Suprapubic skin (tissue), 4 donors: ENCODE measurements around the gene WDR81. TPM values are rescaled to one million over a fixed set of nuclear protein-coding genes. Genes with fewer than 3 reads are reported as not detected.
A peak's percentile ranks its signal among the peaks of the same experiment; 100 is the strongest.
"Not testable (repeated sequence)": the region's sequence is repeated elsewhere in the genome, so short reads cannot be mapped to it uniquely, and the experiment has no call there.

Source experiments
- DNase-seq, 2 donors: peaks; one replicate each; pipeline ENCODE4 v3.0.0-alpha.2; 2019; ENCODE audit warnings: low spot score in 2 of 2
- H3K27ac ChIP-seq: fragments of 200-600 bp; sonication (generic); one replicate; pipeline ENCODE4 v1.5.1; 2019
- H3K27me3 ChIP-seq: fragments of 200-600 bp; sonication (generic); one replicate; pipeline ENCODE4 v1.5.1; 2019
- H3K36me3 ChIP-seq: fragments of 200-600 bp; sonication (generic); one replicate; pipeline ENCODE4 v1.5.1; 2019
- H3K4me1 ChIP-seq: fragments of 200-600 bp; sonication (generic); one replicate; pipeline ENCODE4 v1.5.1; 2019
- H3K4me3 ChIP-seq: fragments of 200-600 bp; sonication (generic); one replicate; pipeline ENCODE4 v1.5.1; 2019; ENCODE audit warnings: mild to moderate bottlenecking
- H3K9me3 ChIP-seq: fragments of 200-600 bp; sonication (generic); one replicate; pipeline ENCODE4 v1.5.1; 2019
- EP300 ChIP-seq: sonication (generic); formaldehyde crosslinking; IDR thresholded peaks from one replicate; pipeline ENCODE4 v1.6.1; 2017; ENCODE audit warnings: antibody characterized with exemption
- POLR2A ChIP-seq, 2 donors: fragments of 450-650 bp; IDR thresholded peaks; one replicate each; pipeline ENCODE4 v1.6.1; 2017; ENCODE audit warnings: antibody characterized with exemption in 2 of 2, mild to moderate bottlenecking in 2 of 2, moderate library complexity in 2 of 2
- POLR2AphosphoS5 ChIP-seq, 3 donors: sonication (generic); formaldehyde crosslinking; IDR thresholded peaks; one replicate each; pipeline ENCODE4 v1.6.1; 2017; ENCODE audit warnings: antibody characterized with exemption in 3 of 3
- WGBS: methylation state at CpG from one replicate; pipeline ENCODE4 v1.1.5; 2018; 5-methylcytosine and 5-hydroxymethylcytosine counted together
- total RNA-seq, 4 donors: library from RNA; depleted of rRNA; stranded (reverse); fragments of >200 nt; gene quantifications; one replicate each; pipeline ENCODE4 v1.1.0, GENCODE V29; 2016
- TF ChIP-seq, protein P1 (sequence below), 2 donors: fragments of 200-600 bp in 1 of 2; fragments of 450-650 bp in 1 of 2; sonication (generic) in 1 of 2; IDR thresholded peaks; one replicate each; pipeline ENCODE4 v1.5.1; 2016 to 2019; ENCODE audit warnings: antibody characterized with exemption in 2 of 2, mild to moderate bottlenecking in 1 of 2, moderate library complexity in 1 of 2

WDR81 gene
- total RNA-seq, 4 donors from 2014 or later, result 40.0 to 61.7 (median 51.3) TPM

DNA sequence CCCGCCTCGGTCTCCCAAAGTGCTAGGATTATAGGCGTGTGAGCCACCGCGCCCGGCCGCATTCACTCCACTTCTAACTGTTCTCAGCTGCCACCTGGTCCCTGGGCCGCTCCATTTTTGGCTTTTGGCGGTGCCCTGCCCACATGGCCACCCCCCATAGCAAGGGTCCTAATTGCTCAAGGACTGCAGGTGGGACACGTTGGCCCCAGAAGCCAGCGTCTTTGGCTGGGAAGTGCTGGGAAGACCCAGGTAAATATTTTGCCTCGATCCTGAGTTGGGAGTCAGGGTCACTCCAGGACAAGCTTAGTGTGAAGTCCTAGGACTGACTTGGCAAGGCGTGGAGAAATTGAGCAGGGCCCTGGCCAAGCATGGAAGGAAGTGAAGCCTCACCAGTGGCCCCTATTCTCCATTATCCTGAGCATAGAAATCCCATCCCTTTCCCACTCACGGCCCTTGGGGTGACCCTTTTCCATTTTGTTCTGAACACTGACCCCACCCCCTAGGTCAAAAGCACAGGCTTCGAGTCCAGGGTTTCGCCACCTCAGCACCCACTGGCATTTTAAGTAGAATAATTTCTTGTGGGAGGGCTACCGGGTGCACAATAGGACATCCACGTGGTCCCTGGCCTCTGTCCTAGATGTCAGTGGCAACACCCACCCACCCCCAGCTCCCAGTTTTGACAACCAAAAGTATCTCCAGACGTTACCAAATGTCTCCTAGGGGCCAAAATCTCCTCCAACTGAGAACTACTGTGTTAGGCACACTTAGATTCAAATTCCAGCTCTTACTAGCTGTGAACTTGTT, 5.9 kb upstream of the WDR81 start:
- peaks cover 74% of the 10 kb centered on the region for H3K4me1 ChIP-seq
- no peaks in the 10 kb centered on the region for H3K27me3 ChIP-seq
- DNase-seq, result peak in 1 of 2 donors; percentile 64
- H3K36me3 ChIP-seq, result peaks cover 1% of the 10 kb centered on the region
- 76% methylated on average over 19 of the region's 19 CpGs for WGBS
- no peak overlapping the region for H3K4me3 ChIP-seq
- TF ChIP-seq POLR2AphosphoS5 (IDR thresholded peaks at IDR 0.05) (no peak), POLR2A (IDR thresholded peaks at IDR 0.05) (no peak), EP300 (no peak)
- TF ChIP-seq, protein P1, sequence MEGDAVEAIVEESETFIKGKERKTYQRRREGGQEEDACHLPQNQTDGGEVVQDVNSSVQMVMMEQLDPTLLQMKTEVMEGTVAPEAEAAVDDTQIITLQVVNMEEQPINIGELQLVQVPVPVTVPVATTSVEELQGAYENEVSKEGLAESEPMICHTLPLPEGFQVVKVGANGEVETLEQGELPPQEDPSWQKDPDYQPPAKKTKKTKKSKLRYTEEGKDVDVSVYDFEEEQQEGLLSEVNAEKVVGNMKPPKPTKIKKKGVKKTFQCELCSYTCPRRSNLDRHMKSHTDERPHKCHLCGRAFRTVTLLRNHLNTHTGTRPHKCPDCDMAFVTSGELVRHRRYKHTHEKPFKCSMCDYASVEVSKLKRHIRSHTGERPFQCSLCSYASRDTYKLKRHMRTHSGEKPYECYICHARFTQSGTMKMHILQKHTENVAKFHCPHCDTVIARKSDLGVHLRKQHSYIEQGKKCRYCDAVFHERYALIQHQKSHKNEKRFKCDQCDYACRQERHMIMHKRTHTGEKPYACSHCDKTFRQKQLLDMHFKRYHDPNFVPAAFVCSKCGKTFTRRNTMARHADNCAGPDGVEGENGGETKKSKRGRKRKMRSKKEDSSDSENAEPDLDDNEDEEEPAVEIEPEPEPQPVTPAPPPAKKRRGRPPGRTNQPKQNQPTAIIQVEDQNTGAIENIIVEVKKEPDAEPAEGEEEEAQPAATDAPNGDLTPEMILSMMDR (IDR thresholded peaks at IDR 0.05), result no peak
- H3K27ac ChIP-seq, result peak overlapping the region; percentile 99
- H3K9me3 ChIP-seq, result no peaks in the 10 kb centered on the region

GRCh38 chr17:1720856-1721386, 3.6 kb upstream of the WDR81 start:
- Histone ChIP-seq H3K4me3 (no peak overlapping the region), H3K4me1 (peaks cover 77% of the 10 kb centered on the region), H3K9me3 (no peaks in the 10 kb centered on the region), H3K27me3 (no peaks in the 10 kb centered on the region), H3K27ac (no peak overlapping the region), H3K36me3 (peaks cover 2% of the 10 kb centered on the region)
- 39% methylated on average over 11 of the region's 11 CpGs for WGBS
- TF ChIP-seq POLR2A (IDR thresholded peaks at IDR 0.05) (no peak), POLR2AphosphoS5 (IDR thresholded peaks at IDR 0.05) (no peak), EP300 (no peak)
- TF ChIP-seq, protein P1 (IDR thresholded peaks at IDR 0.05), result peak; percentile 91 to 94
- DNase-seq, result peak in 1 of 2 donors; percentile 76

- peaks cover 13% of the 10 kb centered on the region for H3K36me3 ChIP-seq
- H3K27ac ChIP-seq, result peak overlapping the region; percentile 88
- H3K9me3 ChIP-seq, DNase-seq, H3K4me3 ChIP-seq, H3K27me3 ChIP-seq: not testable (repeated sequence)
- 80% methylated on average over 8 of the region's 8 CpGs for WGBS
- H3K4me1 ChIP-seq, result peaks cover 83% of the 10 kb centered on the region
Measured at GRCh38 chr17:1722022-1722421, 2.5 kb upstream of the WDR81 start.

- Histone ChIP-seq H3K4me1 (peaks cover 80% of the 10 kb centered on the region), H3K9me3 (no peaks in the 10 kb centered on the region), H3K4me3 (peak overlapping the region; percentile 61), H3K36me3 (peaks cover 36% of the 10 kb centered on the region), H3K27me3 (no peaks in the 10 kb centered on the region), H3K27ac (peak overlapping the region; percentile 88)
- TF ChIP-seq EP300 (no peak), POLR2AphosphoS5 (IDR thresholded peaks at IDR 0.05) (no peak), POLR2A (IDR thresholded peaks at IDR 0.05) (no peak)
- TF ChIP-seq, protein P1 (IDR thresholded peaks at IDR 0.05), result no peak
- WGBS, result 38% methylated on average over 13 of the region's 51 CpGs
- peak in 1 of 2 donors; percentile 73 for DNase-seq
Measured at GRCh38 chr17:1724869-1725641, 551 bp downstream of the WDR81 start.

DNA sequence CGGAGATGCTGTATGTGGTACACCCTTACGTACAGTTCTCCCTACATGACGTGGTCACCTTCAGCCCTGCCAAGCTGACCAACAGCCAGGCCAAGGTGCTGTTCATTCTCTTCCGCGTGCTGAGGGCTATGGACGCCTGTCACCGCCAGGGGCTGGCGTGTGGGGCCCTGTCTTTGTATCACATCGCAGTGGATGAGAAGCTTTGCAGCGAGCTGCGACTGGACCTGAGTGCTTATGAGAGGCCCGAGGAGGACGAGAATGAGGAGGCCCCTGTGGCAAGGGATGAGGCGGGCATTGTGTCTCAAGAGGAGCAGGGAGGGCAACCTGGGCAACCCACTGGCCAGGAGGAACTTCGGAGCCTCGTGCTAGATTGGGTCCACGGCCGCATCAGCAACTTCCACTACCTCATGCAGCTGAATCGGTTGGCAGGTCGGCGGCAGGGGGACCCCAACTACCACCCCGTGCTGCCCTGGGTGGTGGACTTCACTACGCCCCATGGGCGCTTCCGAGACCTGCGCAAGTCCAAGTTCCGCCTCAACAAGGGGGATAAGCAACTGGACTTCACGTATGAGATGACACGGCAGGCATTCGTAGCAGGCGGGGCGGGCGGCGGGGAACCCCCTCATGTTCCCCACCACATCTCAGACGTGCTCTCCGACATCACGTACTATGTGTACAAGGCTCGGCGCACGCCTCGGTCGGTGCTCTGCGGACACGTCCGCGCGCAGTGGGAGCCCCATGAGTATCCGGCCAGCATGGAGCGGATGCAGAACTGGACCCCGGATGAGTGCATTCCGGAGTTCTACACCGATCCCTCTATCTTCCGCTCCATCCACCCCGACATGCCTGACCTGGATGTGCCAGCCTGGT, 1.4 kb downstream of the WDR81 start:
- peak in 1 of 2 donors; percentile 64 for DNase-seq
- Histone ChIP-seq H3K4me3 (peak overlapping the region; percentile 61), H3K36me3 (peaks cover 36% of the 10 kb centered on the region), H3K4me1 (peaks cover 80% of the 10 kb centered on the region), H3K9me3 (no peaks in the 10 kb centered on the region), H3K27ac (no peak overlapping the region), H3K27me3 (no peaks in the 10 kb centered on the region)
- WGBS, result 94% methylated on average over 43 of the region's 54 CpGs
- TF ChIP-seq, protein P1 (IDR thresholded peaks at IDR 0.05), result no peak
- TF ChIP-seq POLR2A (IDR thresholded peaks at IDR 0.05), result no peak
- TF ChIP-seq EP300, result no peak
- no peak for TF ChIP-seq POLR2AphosphoS5 (IDR thresholded peaks at IDR 0.05)
